ENCODE data around the gene TAGAP.

Gene TAGAP

GRCh38 chr6:159071843-159072769 is 27.3 kb upstream of the TAGAP start:
- DNase-seq (ENCODE audit: low read depth, low spot score), result no peak

- no peak for DNase-seq (ENCODE audit: low read depth, low spot score)
Measured at GRCh38 chr6:159068904-159069578, 24.2 kb upstream of the TAGAP start.

GRCh38 chr6:159067334-159067733 is 22.5 kb upstream of the TAGAP start:
- no peak for DNase-seq (ENCODE audit: low read depth, low spot score)

- DNase-seq (ENCODE audit: low read depth, low spot score), result no peak
Measured at GRCh38 chr6:159066483-159066882, 21.7 kb upstream of the TAGAP start.

GRCh38 chr6:159065759-159066329 is 21.1 kb upstream of the TAGAP start:
- DNase-seq (ENCODE audit: low read depth, low spot score), result no peak

- no peak for DNase-seq (ENCODE audit: low read depth, low spot score)
Measured at GRCh38 chr6:159065091-159065490, 20.3 kb upstream of the TAGAP start.

- no peak for DNase-seq (ENCODE audit: low read depth, low spot score)
Measured at GRCh38 chr6:159064477-159064876, 19.7 kb upstream of the TAGAP start.

- no peak for DNase-seq (ENCODE audit: low read depth, low spot score)
Measured at GRCh38 chr6:159063549-159063948, 18.8 kb upstream of the TAGAP start.

GRCh38 chr6:159062976-159063375 is 18.2 kb upstream of the TAGAP start:
- no peak for DNase-seq (ENCODE audit: low read depth, low spot score)

GRCh38 chr6:159062564-159062945 is 17.8 kb upstream of the TAGAP start:
- no peak for DNase-seq (ENCODE audit: low read depth, low spot score)

GRCh38 chr6:159061805-159062563 is 17.2 kb upstream of the TAGAP start:
- DNase-seq (ENCODE audit: low read depth, low spot score), result no peak

GRCh38 chr6:159061146-159061545 is 16.4 kb upstream of the TAGAP start:
- DNase-seq (ENCODE audit: low read depth, low spot score), result no peak

- no peak for DNase-seq (ENCODE audit: low read depth, low spot score)
Measured at GRCh38 chr6:159059885-159060506, 15.2 kb upstream of the TAGAP start.

- DNase-seq (ENCODE audit: low read depth, low spot score), result no peak
Measured at GRCh38 chr6:159059141-159059540, 14.3 kb upstream of the TAGAP start.

GRCh38 chr6:159056899-159057298 is 12.1 kb upstream of the TAGAP start:
- DNase-seq (ENCODE audit: low read depth, low spot score), result no peak

- DNase-seq (ENCODE audit: low read depth, low spot score), result no peak
Measured at GRCh38 chr6:159056432-159056831, 11.6 kb upstream of the TAGAP start.

GRCh38 chr6:159056003-159056402 is 11.2 kb upstream of the TAGAP start:
- no peak for DNase-seq (ENCODE audit: low read depth, low spot score)

- no peak for DNase-seq (ENCODE audit: low read depth, low spot score)
Measured at GRCh38 chr6:159053781-159054398, 9.1 kb upstream of the TAGAP start.

GRCh38 chr6:159052720-159053119 is 7.9 kb upstream of the TAGAP start:
- DNase-seq (ENCODE audit: low read depth, low spot score), result no peak

GRCh38 chr6:159047891-159048685 is 3.3 kb upstream of the TAGAP start:
- no peak for DNase-seq (ENCODE audit: low read depth, low spot score)

Measured in activated naive CD8-positive, alpha-beta T cell treated with anti-CD3 and anti-CD28 coated beads, Interleukin-2, amount 50 U/mL, for 16 hours (primary cell).